Osteoblast (primary cell): ENCODE data around the gene CIB1. TPM values are rescaled to one million over a fixed set of nuclear protein-coding genes. Genes with fewer than 3 reads are reported as not detected.

ENCODE experiments used
- DNase-seq: peaks from one replicate; pipeline ENCODE4 v3.0.0; 2011; ENCODE audit warnings: low spot score, mixed read lengths; ENCODE audit not compliant: insufficient read length; ENCODE audit errors: missing footprints
- H2AFZ ChIP-seq: 2 replicates; pipeline ENCODE4 v1.6.0; 2011; ENCODE audit warnings: mild to moderate bottlenecking, low read length
- H3K27ac ChIP-seq: 2 replicates; pipeline ENCODE4 v1.5.1; 2011; ENCODE audit warnings: mild to moderate bottlenecking, low read depth, low read length, moderate library complexity
- H3K27me3 ChIP-seq: 2 replicates; pipeline ENCODE4 v1.6.0; 2012; ENCODE audit warnings: mild to moderate bottlenecking, control low read depth, inconsistent platforms, low read length, moderate library complexity; ENCODE audit not compliant: insufficient read depth
- H3K36me3 ChIP-seq: 2 replicates; pipeline ENCODE4 v1.5.1; 2011; ENCODE audit warnings: mild to moderate bottlenecking, low read length, control low read depth, moderate library complexity; ENCODE audit not compliant: insufficient read depth
- H3K4me1 ChIP-seq: 2 replicates; pipeline ENCODE4 v1.5.1; 2011; ENCODE audit warnings: mild to moderate bottlenecking, low read length, control low read depth, moderate library complexity; ENCODE audit not compliant: insufficient read depth
- H3K4me2 ChIP-seq: 2 replicates; pipeline ENCODE4 v1.6.0; 2011; ENCODE audit warnings: mild to moderate bottlenecking, low read length; ENCODE audit not compliant: insufficient read depth
- H3K4me3 ChIP-seq: fragments of 200-600 bp; sonication (generic); 3 replicates; pipeline ENCODE4 v1.5.1; 2012; ENCODE audit warnings: mild to moderate bottlenecking, low read length, inconsistent platforms; ENCODE audit not compliant: insufficient read depth
- H3K79me2 ChIP-seq: 2 replicates; pipeline ENCODE4 v1.6.0; 2012; ENCODE audit warnings: mild to moderate bottlenecking, low read length, control low read depth, inconsistent platforms; ENCODE audit not compliant: insufficient read depth
- H3K9me3 ChIP-seq: 2 replicates; pipeline ENCODE4 v1.5.1; 2011; ENCODE audit warnings: low read depth, low read length, control low read depth
- H4K20me1 ChIP-seq: 2 replicates; pipeline ENCODE4 v1.6.0; 2012; ENCODE audit warnings: mild to moderate bottlenecking, low read length, control low read depth; ENCODE audit not compliant: insufficient read depth
- CTCF ChIP-seq: IDR thresholded peaks from 2 replicates; pipeline ENCODE4 v1.5.1; 2011; ENCODE audit warnings: mild to moderate bottlenecking, low read depth, low read length, moderate library complexity; ENCODE audit errors: extremely low read depth
- total RNA-seq: library from RNA; depleted of rRNA; stranded (reverse); fragments of >200 nt; gene quantifications from 2 replicates; pipeline ENCODE4 v1.2.3, GENCODE V29; 2012

Gene CIB1
- total RNA-seq, 1 donor = 21.4 TPM

- Histone ChIP-seq H3K4me2 (no peak overlapping the region), H3K27ac (no peak overlapping the region), H3K4me3 (no peak overlapping the region), H3K4me1 (peaks cover 10% of the 10 kb centered on the region), H3K36me3 (peaks cover 35% of the 10 kb centered on the region), H2AFZ (no peak overlapping the region), H3K27me3 (no peaks in the 10 kb centered on the region), H4K20me1 (peaks cover 17% of the 10 kb centered on the region), H3K9me3 (no peaks in the 10 kb centered on the region), H3K79me2 (peaks cover 25% of the 10 kb centered on the region)
- no peak for TF ChIP-seq CTCF
- DNase-seq = no peak
These were observed 5.6 kb downstream of the CIB1 start for GRCh38 chr15:90227816-90228772.

GRCh38 chr15:90227336-90227735, 6.4 kb downstream of the CIB1 start:
- Histone ChIP-seq H3K79me2 (peaks cover 18% of the 10 kb centered on the region), H4K20me1 (peaks cover 13% of the 10 kb centered on the region), H3K36me3 (peaks cover 35% of the 10 kb centered on the region), H3K9me3 (no peaks in the 10 kb centered on the region), H3K4me2 (no peak overlapping the region), H3K4me3 (no peak overlapping the region), H3K27ac (no peak overlapping the region), H3K4me1 (peaks cover 4% of the 10 kb centered on the region), H2AFZ (no peak overlapping the region), H3K27me3 (no peaks in the 10 kb centered on the region)
- no peak for TF ChIP-seq CTCF
- DNase-seq = peak; percentile 76

- H3K27ac ChIP-seq = no peak overlapping the region
- peaks cover 3% of the 10 kb centered on the region for H4K20me1 ChIP-seq
- peak; percentile 79 for DNase-seq
- H3K4me1 ChIP-seq = peaks cover 5% of the 10 kb centered on the region
- H3K9me3 ChIP-seq = no peaks in the 10 kb centered on the region
- no peaks in the 10 kb centered on the region for H3K27me3 ChIP-seq
- peaks cover 19% of the 10 kb centered on the region for H3K36me3 ChIP-seq
- H3K4me3 ChIP-seq = no peak overlapping the region
- no peak overlapping the region for H3K4me2 ChIP-seq
- no peak for TF ChIP-seq CTCF
- peaks cover 1% of the 10 kb centered on the region for H3K79me2 ChIP-seq
- H2AFZ ChIP-seq = no peak overlapping the region
These were observed 8.1 kb downstream of the CIB1 start for GRCh38 chr15:90225504-90226234.

- no peak overlapping the region for H3K4me3 ChIP-seq
- peaks cover 5% of the 10 kb centered on the region for H3K4me1 ChIP-seq
- H3K27me3 ChIP-seq = no peaks in the 10 kb centered on the region
- DNase-seq = peak; percentile 27
- H3K4me2 ChIP-seq = no peak overlapping the region
- no peaks in the 10 kb centered on the region for H3K79me2 ChIP-seq
- no peak overlapping the region for H3K27ac ChIP-seq
- H3K9me3 ChIP-seq = no peaks in the 10 kb centered on the region
- no peak overlapping the region for H2AFZ ChIP-seq
- TF ChIP-seq CTCF = no peak
- H4K20me1 ChIP-seq = no peaks in the 10 kb centered on the region
- H3K36me3 ChIP-seq = peaks cover 12% of the 10 kb centered on the region
These were observed 8.7 kb downstream of the CIB1 start for GRCh38 chr15:90225047-90225446.
